Naive thymus-derived CD4-positive, alpha-beta T cell (primary cell): Measurements from ENCODE around the gene WDR53. TPM values are rescaled to one million over a fixed set of nuclear protein-coding genes. Genes with fewer than 3 reads are reported as not detected.
"Not testable (repeated sequence)": the region's sequence is repeated elsewhere in the genome, so short reads cannot be mapped to it uniquely, and the experiment has no call there.

Experiments used
- ATAC-seq: fragments of 150-1000 bp; cut with Tn5 transposase; 2 replicates; pipeline ENCODE4 v1.10.0; 2021; ENCODE audit warnings: mild to moderate bottlenecking, moderate library complexity
- CTCF ChIA-PET: fragments of 350-600 bp; sonication (Branson Sonifier 250); formaldehyde crosslinking; loops from one replicate; lab custom pipeline; 2021; ENCODE audit warnings: antibody characterized with exemption; lab: Charles Lee
- POLR2A ChIA-PET: fragments of 350-600 bp; sonication (Branson Sonifier 250); formaldehyde crosslinking; loops from one replicate; lab custom pipeline; 2021; ENCODE audit warnings: antibody characterized with exemption, inconsistent platforms; lab: Charles Lee
- DNase-seq, 9 donors: peaks; one replicate each; pipeline versions ENCODE4 v3.0.0 to v3.0.0-alpha.2; 2020 to 2022; ENCODE audit warnings: mixed read lengths in 1 of 9
- H3K27ac ChIP-seq: one replicate; pipeline ENCODE4 v1.7.0; 2013; ENCODE audit warnings: mild to moderate bottlenecking, low read depth, low read length, moderate library complexity
- H3K27me3 ChIP-seq, 2 donors: one replicate each; pipeline ENCODE4 v1.7.0; 2013; ENCODE audit warnings: low read length in 2 of 2, mild to moderate bottlenecking in 2 of 2, moderate library complexity in 2 of 2; ENCODE audit not compliant: control insufficient read depth in 2 of 2, insufficient read depth in 2 of 2
- H3K36me3 ChIP-seq, 3 experiments: 1 replicate in 2 of 3; 2 replicates in 1 of 3; pipeline ENCODE4 v1.7.0; 2013; ENCODE audit warnings: low read length in 3 of 3, mild to moderate bottlenecking in 3 of 3, moderate library complexity in 1 of 3; ENCODE audit not compliant: insufficient read depth in 3 of 3, control insufficient read depth in 2 of 3
- H3K4me1 ChIP-seq, 2 donors: one replicate each; pipeline ENCODE4 v1.7.0; 2013; ENCODE audit warnings: low read length in 2 of 2, mild to moderate bottlenecking in 2 of 2, moderate library complexity in 1 of 2; ENCODE audit not compliant: control insufficient read depth in 2 of 2, insufficient read depth in 2 of 2
- H3K4me3 ChIP-seq: 2 replicates; pipeline ENCODE4 v1.7.0; 2013; ENCODE audit warnings: mild to moderate bottlenecking, low read length
- H3K9me3 ChIP-seq, 3 experiments: 1 replicate in 2 of 3; 2 replicates in 1 of 3; pipeline ENCODE4 v1.7.0; 2013; ENCODE audit warnings: low read length in 3 of 3; ENCODE audit not compliant: control insufficient read depth in 2 of 3
- H3K27ac Mint-ChIP-seq, 9 donors: one replicate each; pipeline ENCODE4 v1.8.0; 2020 to 2022; ENCODE audit warnings: mixed read lengths in 9 of 9, mild to moderate bottlenecking in 8 of 9, moderate library complexity in 5 of 9, inconsistent platforms in 2 of 9
- H3K27me3 Mint-ChIP-seq, 5 donors: one replicate each; pipeline ENCODE4 v1.8.0; 2021 to 2022; ENCODE audit warnings: mixed read lengths in 5 of 5, mild to moderate bottlenecking in 1 of 5
- H3K36me3 Mint-ChIP-seq, 5 donors: one replicate each; pipeline ENCODE4 v1.8.0; 2020 to 2022; ENCODE audit warnings: mixed read lengths in 5 of 5, mild to moderate bottlenecking in 3 of 5, inconsistent platforms in 1 of 5
- H3K4me1 Mint-ChIP-seq, 7 donors: one replicate each; pipeline ENCODE4 v1.8.0; 2020 to 2022; ENCODE audit warnings: mixed read lengths in 7 of 7, mild to moderate bottlenecking in 3 of 7, inconsistent platforms in 1 of 7
- H3K4me3 Mint-ChIP-seq, 10 donors: one replicate each; pipeline ENCODE4 v1.8.0; 2020 to 2022; ENCODE audit warnings: mild to moderate bottlenecking in 10 of 10, mixed read lengths in 10 of 10, moderate library complexity in 6 of 10, inconsistent platforms in 2 of 10
- H3K9me3 Mint-ChIP-seq, 11 donors: one replicate each; pipeline ENCODE4 v1.8.0; 2020 to 2022; ENCODE audit warnings: mixed read lengths in 11 of 11, mild to moderate bottlenecking in 4 of 11, inconsistent platforms in 1 of 11, moderate library complexity in 1 of 11
- intact Hi-C, 2 donors: fragments of 100-400 bp; cut with micrococcal nuclease; formaldehyde crosslinking; loops; one replicate each; pipeline ENCODE4 v1.15.1; 2023
- polyA plus RNA-seq, 2 donors: library from polyadenylated mRNA; unstranded; fragments of 300-500 nt; fragmentation: Illumina TruSeq; gene quantifications; one replicate each; pipeline ENCODE4 v1.2.3, GENCODE V29; 2021
- total RNA-seq, 6 experiments: library from RNA in 5 of 6; stranded (reverse) in 5 of 6; gene quantifications; 1 replicate in 5 of 6; 2 replicates in 1 of 6; pipeline ENCODE4 v1.2.3 and lab custom pipeline; 2021 to 2026

Gene WDR53
- 10 to 100 TPM; 13.6 to 31.5 (median 22.7) TPM for total RNA-seq
- polyA plus RNA-seq = 10 to 100 TPM; 11.9 to 25.1 TPM
- 8.3 reads per million, percentile 32 among the genes with 10 or more reads in this experiment for total RNA-seq (lab: John Stamatoyannopoulos, UW)

DNA sequence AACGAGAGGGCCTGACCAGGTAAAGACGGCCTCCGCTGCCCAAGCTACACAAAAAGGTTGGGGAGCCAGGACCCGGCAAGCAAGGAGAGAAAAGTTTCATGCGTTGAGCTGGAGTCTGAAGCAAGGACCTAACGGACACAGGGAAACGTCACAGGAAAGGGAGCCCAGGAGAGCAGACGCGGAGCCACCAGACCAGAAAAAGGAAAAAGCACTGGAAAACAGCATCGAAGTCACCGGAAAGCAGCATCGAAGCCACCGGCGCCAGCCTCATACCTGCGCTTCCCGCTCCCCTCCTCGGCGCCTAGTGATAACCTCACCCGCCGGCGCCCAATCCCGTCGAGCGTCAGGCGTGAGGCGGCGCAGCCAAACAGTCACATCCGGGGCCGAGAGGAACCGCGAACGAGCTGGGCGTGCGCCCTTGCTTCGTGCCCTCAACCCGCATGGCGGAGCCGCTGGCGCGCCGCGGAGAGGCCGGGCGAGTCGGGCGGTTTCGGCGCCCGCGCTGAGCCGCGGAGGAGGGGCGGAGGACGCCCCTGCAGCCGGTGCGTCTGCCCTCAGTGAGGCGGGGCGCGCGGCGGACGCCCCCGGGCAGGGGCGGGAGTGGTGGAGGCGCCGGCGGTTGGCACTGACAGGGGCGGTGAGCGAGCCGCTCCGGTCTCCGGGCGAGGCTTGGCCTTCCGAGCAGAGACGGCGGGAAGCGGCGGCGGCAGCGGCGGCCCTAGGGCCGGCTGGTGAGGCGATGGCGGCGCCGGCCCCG, at the start of gene WDR53, which contains the start of gene FBXO45:
TSS of gene WDR53 (minus strand) at position 309 of the 757 bp plus-strand sequence. CDS start 7,079 bp downstream, outside the sequence.
TSS of gene FBXO45 (plus strand) at position 415 of the 757 bp plus-strand sequence. CDS start at position 740, 325 bp downstream.
- Mint-ChIP-seq H3K27ac (peak within 1 kb of the TSS; percentile 91 to 98 (median 96)), H3K36me3 (peaks cover 0 to 11% (median 5%) of the 10 kb centered on the region in 5 donors), H3K4me3 (peak within 1 kb of the TSS; percentile 87 to 99 (median 95)), H3K9me3 (no peaks in the 10 kb centered on the region), H3K4me1 (peaks cover 23 to 53% (median 46%) of the 10 kb centered on the region in 7 donors), H3K27me3 (no peaks in the 10 kb centered on the region)
- intact Hi-C loops = loop anchor here (1.0 to 2.0 kb wide), 20 partner anchors 30 to 987 kb away; partner anchors contain the start of genes CEP19 (in 2 of the 2), NCBP2 (in 2 of the 2), PIGX (in 2 of the 2) and RNF168 (in 2 of the 2)
- DNase-seq (peak; percentile 88 to 98 (median 95)), ATAC-seq (peak; percentile 96)
- peaks cover 0 to 3% (median 0%) of the 10 kb centered on the region in 3 experiments for H3K36me3 ChIP-seq
- H3K4me1 ChIP-seq = peaks cover 21 to 31% of the 10 kb centered on the region in 2 donors
- no peaks in the 10 kb centered on the region for H3K9me3 ChIP-seq
- peak within 1 kb of the TSS; percentile 100 for H3K4me3 ChIP-seq
- ChIA-PET POLR2A (interaction anchor here (0.6 to 2.2 kb wide), 18 partner anchors 7 to 388 kb away, joined by 3 to 13 read pairs (median 5); partner anchors contain the start of genes CEP19, DYNLT2B, NCBP2 and PAK2), CTCF (interaction anchor here (0.7 to 1.1 kb wide), 2 partner anchors 374 to 393 kb away, joined by 3 to 4 read pairs; partner anchors contain the start of gene NCBP2)
- H3K27ac ChIP-seq = peak within 1 kb of the TSS; percentile 87
- no peaks in the 10 kb centered on the region for H3K27me3 ChIP-seq

DNA sequence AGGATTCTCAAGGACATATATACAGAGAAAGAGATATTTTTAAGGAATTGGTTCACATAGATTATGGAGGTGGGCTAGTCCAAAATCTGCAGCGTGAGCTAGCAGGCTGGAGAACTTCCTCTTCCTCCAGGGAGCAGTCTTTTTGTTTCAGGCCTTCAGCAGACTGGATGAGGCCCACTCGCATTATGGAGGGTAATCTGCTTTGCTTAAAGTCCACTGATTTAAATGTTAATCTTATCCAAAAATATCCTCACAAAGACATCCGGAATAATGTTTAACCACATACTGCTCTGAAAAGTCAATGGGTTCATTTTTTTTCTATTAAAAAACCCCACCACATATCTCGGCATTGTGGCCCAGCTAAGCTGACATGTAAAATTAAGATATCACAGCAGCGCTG, 48.9 kb upstream of the WDR53 start:
- Histone ChIP-seq H3K36me3 (no peaks in the 10 kb centered on the region), H3K4me3 (no peak overlapping the region), H3K4me1 (peaks cover 4 to 5% of the 10 kb centered on the region in 2 donors), H3K9me3 (no peaks in the 10 kb centered on the region), H3K27me3 (no peaks in the 10 kb centered on the region), H3K27ac (no peak overlapping the region)
- intact Hi-C loops = no loop called here
- ChIA-PET POLR2A (interaction anchor here (0.7 to 1.1 kb wide), 2 partner anchors 44 to 122 kb away, joined by 3 to 4 read pairs; no protein-coding TSS in a partner anchor), CTCF (interaction anchor here (1.0 to 1.4 kb wide), 2 partner anchors 8 to 12 kb away, joined by 4 read pairs; no protein-coding TSS in a partner anchor)
- H3K9me3 Mint-ChIP-seq = no peaks in the 10 kb centered on the region
- ATAC-seq (no peak), DNase-seq (no peak)
- peaks cover 0 to 1% (median 0%) of the 10 kb centered on the region in 5 donors for H3K36me3 Mint-ChIP-seq
- peaks cover 16 to 33% (median 27%) of the 10 kb centered on the region in 7 donors for H3K4me1 Mint-ChIP-seq
- no peaks in the 10 kb centered on the region for H3K27me3 Mint-ChIP-seq
- H3K4me3 Mint-ChIP-seq = no peak overlapping the region
- H3K27ac Mint-ChIP-seq = peak overlapping the region in 1 of 9 donors; percentile 47

DNA sequence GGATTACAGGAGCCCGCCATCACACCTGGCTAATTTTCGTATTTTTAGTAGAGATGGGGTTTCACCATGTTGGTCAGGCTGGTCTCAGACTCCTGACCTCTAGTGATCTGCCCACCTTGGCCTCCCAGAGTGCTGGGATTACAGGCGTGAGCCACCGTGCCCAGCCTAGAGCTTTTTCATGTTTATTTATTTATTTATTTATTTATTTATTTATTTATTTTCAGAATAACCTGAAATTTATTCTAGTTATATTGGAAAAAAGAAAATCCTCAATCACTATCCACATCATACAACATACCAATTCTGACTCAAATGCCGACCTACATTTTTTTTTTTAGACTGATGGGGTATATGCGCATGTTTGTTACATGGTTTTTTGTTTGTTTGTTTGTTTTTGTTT, 46.9 kb upstream of the WDR53 start:
- POLR2A ChIA-PET = interaction anchor here (0.7 to 1.6 kb wide), 2 partner anchors 24 to 160 kb away, joined by 3 to 5 read pairs; partner anchors contain the start of gene NRROS
- peaks cover 23 to 42% (median 36%) of the 10 kb centered on the region in 7 donors for H3K4me1 Mint-ChIP-seq
- H3K27me3 ChIP-seq, H3K4me3 ChIP-seq, H3K27me3 Mint-ChIP-seq, intact Hi-C loops, H3K27ac ChIP-seq, H3K9me3 ChIP-seq, ATAC-seq, H3K9me3 Mint-ChIP-seq, H3K27ac Mint-ChIP-seq, H3K36me3 Mint-ChIP-seq, H3K4me3 Mint-ChIP-seq, DNase-seq, H3K36me3 ChIP-seq: not testable (repeated sequence)
- CTCF ChIA-PET = interaction anchor here (1.0 kb wide), 1 partner anchor 69 kb away, joined by 6 read pairs; no protein-coding TSS in a partner anchor
- H3K4me1 ChIP-seq = peaks cover 14 to 17% of the 10 kb centered on the region in 2 donors

DNA sequence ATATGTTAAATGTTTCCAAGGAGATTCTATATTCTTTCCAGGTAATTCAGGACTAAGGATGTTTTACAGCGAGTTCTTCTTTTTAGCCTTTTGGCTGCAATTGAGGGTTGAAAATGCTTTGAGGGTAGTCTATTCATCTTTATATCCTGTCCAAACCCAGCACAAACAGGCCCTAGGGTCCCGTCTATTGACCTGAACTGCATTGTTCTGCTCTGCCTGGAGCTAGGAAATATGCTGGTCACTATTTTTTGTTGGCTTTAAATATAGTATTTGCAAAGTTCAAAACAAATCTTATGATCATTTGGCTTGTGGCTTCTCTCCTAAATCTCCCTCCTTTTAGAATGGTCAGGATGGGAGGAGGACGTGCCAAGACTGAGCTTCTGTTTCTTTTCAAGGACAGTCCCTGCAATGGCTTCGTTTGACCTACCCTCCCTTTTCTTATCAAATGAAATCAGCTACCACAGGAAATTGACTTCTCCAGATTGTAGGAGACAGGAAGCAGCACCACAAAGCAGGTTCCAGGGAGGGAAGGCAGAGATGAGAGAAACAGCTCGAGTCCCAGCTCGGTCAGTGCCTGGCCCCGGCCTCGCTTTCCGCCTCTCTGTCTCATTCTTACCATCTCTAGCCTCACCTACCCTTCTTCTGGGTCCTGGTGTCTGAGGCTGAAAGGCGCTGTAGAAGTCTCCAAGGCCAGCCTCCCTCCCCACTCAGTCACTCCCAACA, 43.6 kb upstream of the WDR53 start:
- H3K4me1 ChIP-seq = peaks cover 23 to 26% of the 10 kb centered on the region in 2 donors
- ChIA-PET POLR2A (interaction anchor here (0.6 to 3.8 kb wide), 8 partner anchors 13 to 101 kb away, joined by 3 to 46 read pairs (median 5); partner anchors contain the start of gene NRROS), CTCF (interaction anchor here (0.6 to 8.3 kb wide), 7 partner anchors 14 to 74 kb away, joined by 3 to 166 read pairs (median 5); partner anchors contain the start of gene NRROS)
- H3K4me3 ChIP-seq = peak overlapping the region; percentile 3
- H3K9me3 ChIP-seq = no peaks in the 10 kb centered on the region
- Mint-ChIP-seq H3K27me3 (no peaks in the 10 kb centered on the region), H3K9me3 (peaks cover 0 to 2% (median 0%) of the 10 kb centered on the region in 11 donors), H3K4me3 (peak overlapping the region; percentile 29 to 75 (median 64)), H3K27ac (peak overlapping the region; percentile 47 to 91 (median 82)), H3K36me3 (no peaks in the 10 kb centered on the region), H3K4me1 (peaks cover 28 to 50% (median 37%) of the 10 kb centered on the region in 7 donors)
- ATAC-seq = no peak
- no peaks in the 10 kb centered on the region for H3K36me3 ChIP-seq
- peak in 1 of 9 donors; percentile 20 for DNase-seq
- intact Hi-C loops = no loop called here
- H3K27me3 ChIP-seq = no peaks in the 10 kb centered on the region
- peak overlapping the region; percentile 47 for H3K27ac ChIP-seq

DNA sequence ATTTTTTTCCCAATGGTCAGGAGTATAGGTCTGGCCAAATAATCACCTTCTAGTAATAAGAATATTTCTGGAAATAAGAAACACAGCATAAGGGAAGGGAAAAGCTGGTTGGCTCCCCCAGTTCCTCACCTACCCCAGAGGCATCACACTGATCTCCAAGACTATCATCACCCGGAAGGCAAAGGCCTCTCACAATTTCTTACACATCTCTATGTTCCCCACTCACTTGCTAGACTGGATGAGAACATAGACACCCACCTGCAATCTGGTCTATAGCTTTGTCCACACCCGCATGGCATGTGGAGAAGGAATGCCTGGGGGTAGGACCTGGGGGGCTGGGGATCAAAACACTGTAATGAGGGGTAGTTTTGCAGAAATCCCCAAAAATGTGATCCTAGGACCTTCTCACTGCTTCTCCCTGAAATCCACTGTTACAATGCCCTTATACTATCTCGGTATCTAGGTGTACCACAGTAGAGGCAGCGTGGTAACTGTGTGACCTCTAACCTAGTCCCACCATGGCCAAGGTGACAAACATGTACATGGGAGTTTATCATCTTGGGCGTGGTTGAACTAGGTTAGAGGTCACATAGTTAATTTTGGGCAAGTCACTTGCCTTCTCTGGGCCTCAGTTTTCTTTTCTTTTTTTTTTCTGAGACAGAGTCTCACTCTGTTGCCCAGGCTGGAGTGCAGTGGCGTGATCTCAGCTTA, 41.6 kb upstream of the WDR53 start:
- ATAC-seq = peak; percentile 29
- intact Hi-C loops = loop anchor here (1.0 to 10.0 kb wide), 10 partner anchors 22 to 359 kb away; partner anchors contain the start of genes CEP19 (in 2 of the 2), PIGX (in 2 of the 2), FBXO45 (in 1 of the 2) and PIGZ (in 1 of the 2)
- peak overlapping the region; percentile 72 to 93 (median 88) for H3K27ac Mint-ChIP-seq
- no peaks in the 10 kb centered on the region for H3K27me3 ChIP-seq
- no peak overlapping the region for H3K4me3 ChIP-seq
- no peak for DNase-seq
- H3K4me3 Mint-ChIP-seq = peak overlapping the region; percentile 18 to 80 (median 74)
- peak overlapping the region; percentile 39 for H3K27ac ChIP-seq
- peaks cover 0 to 5% (median 0%) of the 10 kb centered on the region in 5 donors for H3K27me3 Mint-ChIP-seq
- ChIA-PET CTCF (interaction anchor here (0.6 to 8.3 kb wide), 19 partner anchors 8 to 241 kb away, joined by 3 to 166 read pairs (median 5); partner anchors contain the start of genes CEP19, NRROS and PIGX), POLR2A (interaction anchor here (0.7 to 2.7 kb wide), 15 partner anchors 12 to 332 kb away, joined by 3 to 25 read pairs (median 4); partner anchors contain the start of genes NCBP2, NRROS and PAK2)
- no peaks in the 10 kb centered on the region for H3K36me3 ChIP-seq
- no peaks in the 10 kb centered on the region for H3K9me3 ChIP-seq
- H3K4me1 ChIP-seq = peaks cover 23 to 26% of the 10 kb centered on the region in 2 donors
- H3K36me3 Mint-ChIP-seq = no peaks in the 10 kb centered on the region
- peaks cover 28 to 45% (median 41%) of the 10 kb centered on the region in 7 donors for H3K4me1 Mint-ChIP-seq
- peaks cover 0 to 2% (median 0%) of the 10 kb centered on the region in 11 donors for H3K9me3 Mint-ChIP-seq
